Fibroblast of skin of right biceps (primary cell): ENCODE data around the gene PDGFRB.

ENCODE experiments used
- DNase-seq: peaks from one replicate; pipeline ENCODE4 v3.0.0-alpha.2; 2013

The PDGFRB gene

GRCh38 chr5:150126921-150127265, 28.8 kb downstream of the PDGFRB start:
- no peak for DNase-seq

DNA sequence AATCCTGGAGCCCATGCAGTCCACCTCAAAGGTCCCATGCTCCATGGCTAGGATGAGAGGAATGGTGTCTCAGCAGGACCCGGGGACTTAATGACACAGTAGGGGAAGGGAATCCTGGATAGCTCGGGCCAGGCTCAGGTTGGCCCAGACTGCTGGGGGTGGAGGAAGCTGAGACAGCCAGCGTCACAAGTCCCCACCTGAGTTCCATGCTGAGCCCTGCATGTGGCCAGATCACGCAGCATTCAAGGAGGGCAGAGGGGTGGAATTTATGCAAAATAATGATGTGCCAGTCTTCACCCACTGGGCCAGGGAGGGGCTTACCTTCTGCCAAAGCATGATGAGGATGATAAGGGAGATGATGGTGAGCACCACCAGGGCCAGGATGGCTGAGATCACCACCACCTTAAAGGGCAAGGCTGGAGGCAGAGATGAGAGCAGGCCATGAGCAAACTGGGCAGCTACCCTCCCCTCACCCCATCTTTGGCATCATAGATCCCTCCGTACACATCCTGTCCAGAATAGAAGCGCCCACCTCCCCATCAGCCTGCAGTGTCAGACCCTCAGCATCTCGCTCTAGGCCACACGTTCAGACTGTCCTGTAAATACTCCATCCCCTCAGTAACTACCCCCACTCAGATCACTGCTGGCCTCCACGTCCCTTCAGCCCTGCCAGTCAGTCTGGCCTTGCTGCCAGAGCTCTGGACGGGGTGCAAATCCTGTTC, 29.3 kb downstream of the PDGFRB start:
- DNase-seq = no peak

DNA sequence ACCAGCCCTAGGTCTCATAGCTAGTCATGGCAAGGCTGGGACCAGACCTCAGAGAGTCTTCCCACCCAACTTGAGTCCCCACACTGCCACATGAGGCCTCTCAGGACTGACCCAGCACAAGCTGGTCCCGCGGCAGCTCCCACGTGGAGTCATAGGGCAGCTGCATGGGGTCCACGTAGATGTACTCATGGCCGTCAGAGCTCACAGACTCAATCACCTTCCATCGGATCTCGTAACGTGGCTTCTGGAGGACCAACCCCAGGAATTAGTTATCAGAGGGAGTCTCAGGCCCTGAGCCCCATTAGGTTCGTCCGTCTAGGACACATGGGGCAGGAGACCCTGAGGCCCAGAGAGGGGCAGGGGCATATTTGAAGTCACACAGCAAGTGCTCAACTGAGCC, 30.3 kb downstream of the PDGFRB start:
- DNase-seq = no peak

DNA sequence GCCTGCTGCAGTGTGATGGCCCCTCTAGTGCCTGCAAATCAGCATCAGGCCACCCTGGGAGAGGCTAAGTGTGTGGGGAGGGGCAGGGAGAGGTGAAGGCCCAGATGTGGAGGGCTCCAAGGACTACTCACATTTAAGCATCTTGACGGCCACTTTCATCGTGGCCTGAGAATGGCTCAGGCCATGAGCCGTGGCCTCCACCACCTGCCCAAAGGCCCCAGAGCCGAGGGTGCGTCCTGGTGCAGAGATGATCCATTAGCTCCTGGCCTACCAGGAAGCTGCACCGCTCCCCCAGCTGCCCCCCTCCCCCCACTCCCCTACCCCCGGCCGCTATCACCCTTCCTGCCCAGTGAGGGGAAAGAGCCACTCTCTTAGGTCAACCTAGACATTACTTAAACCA, 31.0 kb downstream of the PDGFRB start:
- DNase-seq = no peak

- DNase-seq = no peak
Observed at GRCh38 chr5:150124111-150124557, 31.5 kb downstream of the PDGFRB start.

DNA sequence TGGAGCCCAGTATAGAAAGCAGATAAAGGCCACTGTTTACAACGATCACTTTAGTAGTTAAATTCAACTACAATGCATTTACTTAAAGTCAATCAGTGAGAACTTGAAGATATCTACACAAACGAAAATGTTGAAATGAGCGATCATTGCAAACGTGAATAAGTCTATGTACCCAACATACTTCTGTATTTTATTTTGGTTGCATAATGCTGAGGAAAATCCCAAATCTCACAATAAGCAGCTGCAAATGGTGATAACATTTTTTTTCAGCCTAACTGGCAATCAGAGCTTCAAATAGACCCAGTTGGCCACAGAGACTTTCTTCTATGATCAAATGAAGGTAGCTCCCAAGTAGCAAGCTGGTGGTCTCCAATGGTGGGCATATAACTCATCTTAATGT, 32.1 kb downstream of the PDGFRB start:
- DNase-seq = no peak

- no peak for DNase-seq
Observed at GRCh38 chr5:150122536-150123481, 32.8 kb downstream of the PDGFRB start.

GRCh38 chr5:150122158-150122510, 33.5 kb downstream of the PDGFRB start:
- DNase-seq = no peak

DNA sequence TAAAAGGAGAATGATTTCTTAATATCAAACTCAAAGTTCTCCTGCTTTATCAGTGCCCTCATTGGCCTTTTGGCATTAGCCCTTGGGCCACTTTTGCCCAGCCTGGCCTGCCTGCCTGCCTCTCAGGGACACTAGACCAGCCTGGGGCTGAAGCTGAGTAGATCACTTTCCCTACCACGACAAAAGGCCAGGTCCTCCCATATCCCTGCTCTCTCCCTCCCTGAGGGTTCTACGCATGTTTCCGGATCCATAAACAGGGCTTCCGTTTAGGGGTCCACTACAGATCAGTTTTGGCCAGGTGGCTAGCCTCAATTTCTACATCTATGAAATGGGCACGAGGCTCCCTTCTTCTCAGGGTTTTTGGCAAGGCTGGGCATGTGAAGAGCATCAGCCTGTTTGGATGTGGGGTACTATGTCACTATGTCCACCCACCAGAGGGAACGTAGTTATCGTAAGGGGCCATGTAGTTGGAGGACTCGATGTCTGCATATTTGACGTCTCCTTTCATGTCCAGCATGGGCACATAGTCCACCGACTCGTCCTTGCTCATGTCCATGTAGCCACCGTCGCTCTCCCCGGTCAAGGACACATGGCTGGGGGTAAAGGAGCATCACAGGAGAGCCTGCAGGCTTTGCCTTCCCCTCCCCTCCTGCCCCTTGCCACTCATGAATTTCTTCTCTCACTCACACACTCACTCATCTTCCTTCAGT, 34.0 kb downstream of the PDGFRB start:
- no peak for DNase-seq

DNA sequence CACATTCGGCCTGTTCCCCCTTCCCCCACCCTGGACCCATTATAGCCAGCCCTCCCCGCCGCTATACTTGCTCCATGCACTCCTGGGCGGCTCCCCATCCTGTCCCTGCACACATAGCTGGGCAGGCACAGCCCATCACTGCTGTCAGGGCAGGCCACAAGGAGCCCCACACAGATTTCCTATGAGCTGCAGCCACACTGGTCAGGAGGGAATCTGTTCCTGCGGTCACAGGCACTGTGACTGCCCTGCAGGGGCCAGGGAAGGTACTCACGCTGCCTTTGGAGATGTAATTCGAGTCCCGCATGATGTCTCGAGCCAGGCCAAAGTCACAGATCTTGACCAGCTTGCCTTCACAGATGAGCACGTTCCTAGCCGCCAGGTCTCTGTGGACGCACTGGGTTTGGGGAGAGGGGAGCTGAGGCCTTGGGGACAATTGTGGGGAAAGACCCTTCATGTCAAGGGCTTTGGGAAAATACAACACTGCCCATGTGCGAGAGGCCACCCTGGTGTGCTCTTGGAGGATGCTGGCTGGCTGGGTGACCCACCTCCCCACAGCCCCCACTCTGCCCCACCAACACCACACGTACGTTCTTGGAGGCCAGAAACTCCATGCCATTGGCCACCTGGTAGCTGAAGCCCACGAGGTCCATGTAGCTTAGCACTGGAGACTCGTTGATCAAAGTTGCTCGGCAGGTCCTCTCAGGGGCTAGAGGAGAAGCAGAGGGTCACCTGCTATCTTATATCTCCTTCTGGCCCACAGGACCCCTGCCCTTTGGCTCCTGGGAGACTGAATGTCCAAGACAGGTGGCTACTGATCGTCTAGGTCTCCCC, 34.8 kb downstream of the PDGFRB start:
- no peak for DNase-seq

- DNase-seq = no peak
Observed at GRCh38 chr5:150120062-150120441, 35.6 kb downstream of the PDGFRB start.

DNA sequence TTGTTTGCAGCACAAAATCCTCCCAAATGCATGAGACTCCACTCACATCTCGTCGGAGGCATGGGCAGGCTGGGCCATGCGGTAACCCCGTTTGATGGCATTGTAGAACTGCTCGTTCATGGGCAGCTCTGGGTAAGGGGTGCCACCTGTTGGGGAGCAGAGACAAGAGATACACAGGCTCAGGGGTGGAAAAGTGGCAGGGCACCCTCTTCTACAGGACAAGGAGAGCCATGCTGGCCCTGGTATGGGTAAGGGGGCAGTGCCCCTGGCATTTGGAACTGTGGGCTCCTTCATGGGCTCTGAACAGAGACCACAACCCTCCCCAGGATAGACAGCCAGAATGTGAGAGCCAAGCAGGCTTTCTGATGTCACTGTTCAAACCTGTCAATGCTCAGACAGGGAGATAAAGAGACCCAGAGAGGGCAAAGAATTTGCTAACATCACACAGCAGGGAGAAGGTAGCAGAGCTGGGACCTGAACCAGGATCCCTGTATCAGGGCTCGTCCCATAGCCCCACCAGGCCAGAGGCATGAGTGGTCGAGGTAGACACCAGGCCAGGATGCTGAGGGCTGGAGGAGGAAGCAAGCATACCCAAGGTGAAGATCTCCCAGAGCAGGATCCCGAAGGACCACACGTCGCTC, 36.1 kb downstream of the PDGFRB start:
- no peak for DNase-seq

DNA sequence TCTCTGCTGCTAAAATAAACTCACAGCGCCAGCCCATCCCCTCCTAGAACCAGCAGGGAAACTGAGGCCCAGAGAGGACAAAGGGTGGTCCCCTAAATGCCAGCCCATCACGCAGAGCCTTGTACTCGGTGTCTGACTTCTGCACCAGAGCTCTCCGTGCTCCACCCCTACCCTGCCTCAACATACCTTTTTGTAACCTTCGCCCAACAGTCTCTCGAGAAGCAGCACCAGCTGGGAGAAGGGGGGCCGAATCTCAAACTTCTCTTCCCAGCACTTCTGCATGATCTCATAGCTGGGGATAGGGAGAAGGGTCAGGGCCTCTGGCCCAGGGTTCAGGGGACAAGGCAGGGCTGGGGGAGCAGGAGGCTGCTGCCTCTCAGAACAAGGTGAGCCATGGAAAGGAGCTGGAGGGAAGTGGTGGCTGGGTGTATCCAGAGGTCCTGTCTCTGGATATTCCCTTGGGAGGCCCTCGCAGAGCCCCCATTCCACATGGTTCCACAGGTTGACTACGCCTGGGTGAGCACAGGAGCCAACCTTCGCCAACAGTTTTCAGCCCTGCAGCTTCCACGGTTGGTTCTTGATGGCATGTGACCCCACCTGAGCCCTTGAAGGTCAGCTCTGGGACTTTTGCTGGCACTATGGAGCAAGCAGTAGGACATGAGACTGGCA, 37.0 kb downstream of the PDGFRB start:
- DNase-seq = no peak

DNA sequence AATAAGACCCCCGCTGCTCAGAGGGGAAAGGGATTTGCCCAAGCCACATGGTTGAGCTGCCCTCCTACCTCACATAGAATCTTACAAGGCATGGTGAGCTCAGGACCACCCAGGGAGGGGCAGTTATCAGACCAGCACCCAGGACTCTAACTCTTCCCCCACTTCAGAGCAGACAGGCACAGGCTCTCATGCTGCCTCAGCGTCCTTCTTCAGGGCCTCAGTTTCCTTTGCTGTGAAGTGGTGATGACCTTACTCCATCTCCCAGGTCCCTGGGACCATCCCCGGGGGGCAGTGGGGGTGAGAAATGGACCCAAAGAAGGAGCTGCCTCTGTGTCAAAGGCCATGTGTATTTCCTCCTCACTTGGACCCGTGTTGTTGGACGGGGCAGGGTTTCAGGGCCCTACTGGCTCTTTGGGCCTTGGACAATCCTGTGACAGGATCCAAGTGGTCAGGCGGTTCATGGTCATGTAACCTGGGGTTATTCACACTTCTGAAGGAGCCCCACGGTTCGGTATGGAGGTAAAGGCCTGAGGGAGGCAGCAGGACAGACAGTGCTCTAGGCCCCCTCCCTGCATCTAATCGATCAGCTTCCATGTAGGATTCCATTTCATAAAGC, 37.6 kb downstream of the PDGFRB start:
- no peak for DNase-seq

GRCh38 chr5:150116667-150117400, 38.8 kb downstream of the PDGFRB start:
- no peak for DNase-seq

GRCh38 chr5:150114773-150115408, 40.8 kb downstream of the PDGFRB start:
- no peak for DNase-seq

- no peak for DNase-seq
Observed at GRCh38 chr5:150114102-150114641, 41.5 kb downstream of the PDGFRB start.

DNA sequence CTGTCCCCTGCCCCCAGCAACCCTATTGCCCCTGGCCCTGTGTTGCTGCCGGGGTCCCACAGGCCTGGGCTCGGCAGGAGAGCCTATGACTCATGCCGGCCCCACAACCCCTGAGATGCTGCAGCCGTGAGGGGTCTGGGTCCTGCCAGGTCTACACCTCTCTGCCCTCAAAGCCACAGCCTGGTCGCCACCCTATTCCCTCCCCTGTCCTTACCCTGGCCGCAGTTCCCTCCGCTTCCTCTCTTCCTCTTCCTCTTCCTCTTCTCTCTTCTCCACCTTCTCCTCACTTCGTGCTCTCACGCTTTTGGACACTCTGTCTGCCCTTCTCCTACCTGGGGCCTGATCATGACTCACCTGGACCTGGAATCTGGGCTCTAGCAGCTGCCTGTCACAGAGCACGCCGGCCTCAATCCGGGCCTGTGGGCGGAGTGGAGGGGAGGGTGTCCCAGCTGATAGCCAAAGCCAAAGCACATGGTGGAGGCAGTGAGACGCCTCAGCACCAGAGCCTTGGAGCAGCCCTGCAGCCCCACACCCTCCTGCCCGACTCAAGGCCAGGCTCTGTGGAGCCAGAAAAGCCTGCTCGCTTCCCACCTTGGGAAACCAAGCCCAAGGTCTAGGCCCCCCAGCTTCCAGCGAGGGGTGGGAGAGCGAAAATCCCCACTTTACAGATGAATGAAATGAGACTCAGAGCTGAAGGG, 42.4 kb downstream of the PDGFRB start:
- peak; percentile 38 for DNase-seq
